ENCODE measurements around the gene ULBP2. TPM values are rescaled to one million over a fixed set of nuclear protein-coding genes. Genes with fewer than 3 reads are reported as not detected.
"Not testable (repeated sequence)": the region's sequence is repeated elsewhere in the genome, so short reads cannot be mapped to it uniquely, and the experiment has no call there.

Gene ULBP2
- total RNA-seq, 2 experiments from 2014 or later = 0.32 to 0.43 TPM

DNA sequence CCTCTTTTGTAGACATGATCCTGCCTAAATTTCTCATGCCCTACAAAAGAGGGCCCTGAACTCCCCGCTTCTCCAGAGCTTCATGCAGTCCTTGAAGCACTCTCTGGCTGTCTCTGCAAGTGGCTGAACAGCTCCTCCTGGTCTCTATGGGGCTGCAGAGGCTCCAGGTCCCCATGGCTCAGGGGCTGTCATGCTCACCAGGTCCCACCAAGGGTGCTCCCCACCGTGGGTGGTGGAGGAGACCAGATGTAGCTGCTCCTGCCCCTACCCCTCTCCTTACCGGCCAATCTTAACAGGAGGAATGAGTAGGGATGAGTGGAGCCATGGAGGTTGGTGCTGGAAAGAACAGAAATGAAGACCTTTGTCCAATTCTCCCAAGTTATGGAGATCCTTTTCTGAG lies 29.1 kb upstream of the ULBP2 start:
- H3K9me3 Mint-ChIP-seq (ENCODE audit: low read depth) = peaks cover 11% of the 10 kb centered on the region
- peaks cover 10% of the 10 kb centered on the region for H3K27me3 Mint-ChIP-seq
- H3K4me1 Mint-ChIP-seq; DNase-seq; POLR2A ChIA-PET; intact Hi-C loops (cut with DNase I, micrococcal nuclease); ATAC-seq; H3K36me3 Mint-ChIP-seq (ENCODE audit: low read depth); CTCF ChIA-PET; H3K27ac Mint-ChIP-seq; H3K4me3 Mint-ChIP-seq: not testable (repeated sequence)

DNA sequence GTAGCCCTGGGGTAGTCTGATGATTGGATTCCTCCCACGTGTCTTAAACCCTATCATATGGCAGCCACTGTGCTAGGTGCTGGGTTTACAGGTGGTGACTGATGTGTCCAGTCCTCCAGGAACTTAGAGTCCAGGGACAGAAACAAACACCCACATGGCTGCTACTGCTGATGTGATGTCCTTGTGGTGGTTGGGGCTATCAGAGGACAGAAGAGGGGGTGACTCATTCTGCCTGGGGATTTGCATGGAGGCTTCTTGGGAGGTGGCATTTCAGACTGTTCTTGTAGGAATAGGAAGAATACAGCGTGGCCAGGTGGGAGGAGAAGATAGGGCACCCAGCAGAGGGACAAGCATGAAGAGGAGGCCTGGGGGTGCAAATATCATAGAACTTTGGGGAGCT lies 28.7 kb upstream of the ULBP2 start:
- intact Hi-C loops (cut with DNase I, micrococcal nuclease) = no loop called here
- ATAC-seq (no peak), DNase-seq (no peak)
- Mint-ChIP-seq H3K9me3 (ENCODE audit: low read depth) (peaks cover 7% of the 10 kb centered on the region), H3K36me3 (ENCODE audit: low read depth) (peaks cover under 1% of the 10 kb centered on the region), H3K4me3 (no peak overlapping the region), H3K4me1 (peaks cover 2% of the 10 kb centered on the region), H3K27ac (no peak overlapping the region), H3K27me3 (peaks cover 10% of the 10 kb centered on the region)
- POLR2A ChIA-PET = no interaction called here
- CTCF ChIA-PET = no interaction called here

DNA sequence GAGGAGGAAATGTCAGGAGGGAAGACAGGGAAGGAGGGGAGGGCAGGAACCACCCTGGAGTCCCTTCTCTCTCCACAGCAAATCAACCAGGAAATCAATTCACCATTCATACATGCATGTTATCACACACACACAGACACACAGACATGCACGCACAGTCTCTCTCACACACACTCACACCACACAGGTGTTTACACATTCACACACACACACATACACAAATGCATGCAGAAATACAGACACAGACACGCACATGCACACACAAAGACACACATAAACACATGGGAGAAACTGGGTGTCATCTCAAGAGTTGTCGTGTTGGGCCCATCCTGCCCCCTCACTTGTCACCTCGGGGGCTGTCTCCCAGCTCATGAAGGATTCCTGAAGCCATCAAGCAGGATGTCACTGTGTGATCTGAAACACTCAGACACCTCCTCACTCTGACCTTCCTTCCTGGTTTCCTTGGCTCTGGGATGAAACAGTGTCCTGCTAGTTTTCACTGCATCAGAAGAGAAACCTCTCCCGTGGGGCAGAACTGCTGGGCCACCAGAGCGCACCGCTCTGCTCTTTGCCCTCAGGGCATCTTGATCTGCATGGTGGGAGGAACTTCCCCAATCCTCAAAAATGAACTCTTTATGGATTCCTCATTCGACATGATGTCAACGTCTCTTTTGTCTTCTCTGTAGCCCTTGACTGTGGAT lies 28.1 kb upstream of the ULBP2 start:
- ChIA-PET CTCF (interaction anchor here (1.3 kb wide), 1 partner anchor 11 kb away, joined by 5 read pairs; no protein-coding TSS in a partner anchor), POLR2A (interaction anchor here (0.6 kb wide), 1 partner anchor 26 kb away, joined by 3 read pairs; no protein-coding TSS in a partner anchor)
- no peaks in the 10 kb centered on the region for H3K36me3 Mint-ChIP-seq (ENCODE audit: low read depth)
- peaks cover 2% of the 10 kb centered on the region for H3K4me1 Mint-ChIP-seq
- ATAC-seq (no peak), DNase-seq (no peak)
- H3K27me3 Mint-ChIP-seq = peaks cover 10% of the 10 kb centered on the region
- H3K9me3 Mint-ChIP-seq (ENCODE audit: low read depth) = peaks cover 3% of the 10 kb centered on the region
- no peak overlapping the region for H3K27ac Mint-ChIP-seq
- no peak overlapping the region for H3K4me3 Mint-ChIP-seq
- intact Hi-C loops (cut with DNase I, micrococcal nuclease) = no loop called here

DNA sequence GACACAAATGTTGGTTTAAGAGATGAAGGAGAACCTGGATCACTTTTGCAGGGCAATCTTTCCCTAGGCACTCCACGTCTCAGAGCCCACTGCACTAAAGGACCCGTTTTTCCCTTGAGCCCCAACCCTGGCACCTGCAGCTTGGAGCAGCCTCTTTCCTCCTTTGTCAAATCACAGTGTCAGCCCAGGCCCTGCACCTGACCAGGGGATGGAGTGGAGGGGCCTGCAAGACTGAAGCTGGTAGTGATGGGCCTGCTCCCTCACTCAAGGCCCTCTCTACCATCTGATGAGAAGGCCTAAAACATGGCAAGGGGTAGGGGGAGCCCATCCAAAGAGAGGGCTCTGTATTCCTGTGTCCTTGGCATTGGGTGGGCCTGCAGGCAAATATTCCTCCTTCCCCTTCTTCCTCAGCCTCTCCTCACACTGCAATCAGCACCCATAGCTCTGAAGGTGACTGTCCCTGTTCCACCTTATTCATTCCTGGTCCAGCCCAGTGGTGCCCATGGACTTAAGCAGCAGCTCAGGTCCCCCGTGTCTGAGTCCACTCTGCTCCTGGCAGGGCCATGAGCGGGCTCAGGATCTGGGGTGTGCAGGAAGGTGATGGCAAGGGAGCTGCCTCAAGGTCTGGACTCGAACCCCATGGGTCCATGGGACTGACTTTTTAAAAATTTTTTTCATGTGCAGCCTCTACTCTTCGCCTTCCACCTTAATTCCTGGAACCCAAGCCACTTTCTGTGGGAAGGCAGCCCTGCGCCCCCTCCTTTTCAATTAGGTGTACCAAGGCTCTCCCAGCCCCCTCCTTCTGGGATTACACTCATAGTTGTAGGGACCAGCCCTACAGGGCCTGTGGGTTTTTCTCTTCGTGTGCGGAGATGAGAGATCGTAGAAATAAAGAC lies 25.6 kb upstream of the ULBP2 start:
- ChIA-PET POLR2A (no interaction called here), CTCF (interaction anchor here (0.6 kb wide), 1 partner anchor 13 kb away, joined by 3 read pairs; no protein-coding TSS in a partner anchor)
- Mint-ChIP-seq H3K4me3 (no peak overlapping the region), H3K4me1 (peaks cover 2% of the 10 kb centered on the region), H3K9me3 (ENCODE audit: low read depth) (no peaks in the 10 kb centered on the region), H3K27me3 (peaks cover 21% of the 10 kb centered on the region), H3K27ac (no peak overlapping the region), H3K36me3 (ENCODE audit: low read depth) (no peaks in the 10 kb centered on the region)
- no peak for DNase-seq
- no peak for ATAC-seq
- intact Hi-C loops (cut with DNase I, micrococcal nuclease) = no loop called here

DNA sequence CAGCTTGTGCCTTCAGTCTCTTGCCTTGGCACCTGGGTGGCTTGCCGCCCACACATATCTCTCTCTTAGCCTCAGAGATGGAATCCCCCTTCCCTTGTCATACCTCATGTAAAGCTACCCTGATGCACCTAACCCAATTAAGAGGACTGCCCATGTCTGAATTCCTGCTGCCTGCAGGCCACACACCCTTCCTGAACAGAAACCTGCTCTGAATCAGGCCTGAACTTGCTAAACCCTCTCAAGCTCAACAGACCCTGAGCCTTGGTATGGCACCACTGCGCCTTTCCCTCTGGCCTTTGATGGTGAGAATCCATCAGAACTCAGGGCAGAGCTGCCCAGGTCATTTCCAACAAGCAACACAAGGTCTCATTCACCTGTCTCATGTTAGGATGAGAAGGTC lies 24.1 kb upstream of the ULBP2 start:
- CTCF ChIA-PET = interaction anchor here (0.8 kb wide), 1 partner anchor 83 kb away, joined by 3 read pairs; no protein-coding TSS in a partner anchor

DNA sequence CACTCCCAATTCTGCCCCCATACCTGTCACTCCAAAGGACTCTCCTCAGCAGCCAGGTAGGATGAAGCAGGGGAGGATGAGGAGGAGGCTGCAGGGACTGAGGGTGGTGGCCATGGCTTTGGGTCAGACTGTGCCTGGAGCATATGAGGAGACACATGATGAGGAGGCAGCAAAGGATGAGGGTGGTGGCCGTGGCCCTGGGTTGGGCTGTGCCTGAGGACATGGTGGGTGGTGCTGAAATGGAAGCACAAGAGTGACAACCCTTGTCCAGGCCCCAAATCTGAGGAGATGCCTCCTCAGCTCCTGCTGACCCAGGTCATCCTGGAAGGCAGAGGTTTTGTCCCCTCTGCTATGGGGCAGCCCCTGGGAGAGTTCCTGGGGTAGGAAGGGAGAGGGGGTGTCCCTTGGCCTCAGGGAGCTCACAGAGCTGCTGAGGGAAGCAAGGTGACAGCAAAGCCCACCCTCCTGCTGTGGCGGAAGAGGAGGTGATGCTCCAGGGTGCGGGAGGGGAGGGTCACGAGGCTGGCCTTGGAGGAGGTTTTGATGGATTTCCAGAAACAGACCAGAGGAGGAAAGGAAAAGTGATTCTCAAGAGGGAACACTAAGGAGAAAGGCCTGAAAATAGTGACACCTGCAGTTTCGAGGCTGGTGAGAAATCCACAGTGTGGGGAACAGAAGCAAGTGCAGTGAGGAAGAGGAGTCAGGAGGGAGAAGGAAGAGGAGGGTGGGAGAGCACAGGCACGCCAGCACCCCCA lies 23.5 kb upstream of the ULBP2 start:
- Mint-ChIP-seq H3K36me3 (ENCODE audit: low read depth) (no peaks in the 10 kb centered on the region), H3K4me1 (peaks cover 8% of the 10 kb centered on the region), H3K9me3 (ENCODE audit: low read depth) (no peaks in the 10 kb centered on the region), H3K4me3 (no peak overlapping the region), H3K27ac (no peak overlapping the region), H3K27me3 (peaks cover 35% of the 10 kb centered on the region)
- ChIA-PET POLR2A (no interaction called here), CTCF (no interaction called here)
- DNase-seq (no peak), ATAC-seq (no peak)
- intact Hi-C loops (cut with DNase I, micrococcal nuclease) = no loop called here

More for the DNA sequence above, 24.1 kb upstream of the ULBP2 start:
- no peaks in the 10 kb centered on the region for H3K36me3 Mint-ChIP-seq (ENCODE audit: low read depth)
- POLR2A ChIA-PET = no interaction called here
- H3K27ac Mint-ChIP-seq = no peak overlapping the region
- H3K9me3 Mint-ChIP-seq (ENCODE audit: low read depth) = no peaks in the 10 kb centered on the region
- H3K27me3 Mint-ChIP-seq = peaks cover 30% of the 10 kb centered on the region
- no peak for ATAC-seq
- DNase-seq = no peak
- peaks cover 2% of the 10 kb centered on the region for H3K4me1 Mint-ChIP-seq
- no peak overlapping the region for H3K4me3 Mint-ChIP-seq
- intact Hi-C loops (cut with DNase I, micrococcal nuclease) = no loop called here

DNA sequence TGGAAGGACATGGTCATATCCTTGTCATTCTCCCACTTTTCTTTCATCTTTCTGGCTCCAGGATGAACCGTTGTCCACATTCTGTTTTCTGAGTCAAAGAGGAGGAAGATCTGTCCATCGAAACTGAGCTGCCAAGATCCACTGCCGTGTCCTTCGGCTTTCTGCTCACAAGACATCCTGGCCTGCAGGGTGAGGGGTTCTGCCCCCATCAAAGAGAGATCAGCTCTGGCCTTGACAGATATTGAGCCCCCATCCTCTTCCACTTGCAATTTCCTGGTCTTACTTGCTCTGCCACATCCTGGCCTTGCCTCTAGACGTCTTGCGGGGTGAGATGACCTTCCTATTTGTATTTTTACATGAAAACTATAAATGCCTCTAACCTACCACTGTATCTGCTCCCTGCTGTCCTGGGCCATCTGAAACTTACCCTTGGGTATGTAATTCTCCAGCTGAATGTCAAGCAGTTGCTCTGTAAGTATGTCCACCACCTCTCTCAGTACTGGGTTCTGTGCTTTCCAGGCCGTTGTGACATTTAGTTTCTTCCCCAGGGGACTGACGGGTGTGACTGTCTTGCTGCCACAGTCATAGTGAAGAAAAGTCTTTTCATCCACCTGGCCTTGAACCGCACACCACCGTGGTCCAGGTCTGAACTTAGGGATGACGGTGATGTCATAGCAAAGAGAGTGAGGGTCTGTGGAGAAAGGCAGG lies 22.5 kb upstream of the ULBP2 start:
- H3K27ac Mint-ChIP-seq; H3K4me3 Mint-ChIP-seq; H3K36me3 Mint-ChIP-seq (ENCODE audit: low read depth); intact Hi-C loops (cut with DNase I, micrococcal nuclease); ATAC-seq; H3K9me3 Mint-ChIP-seq (ENCODE audit: low read depth); DNase-seq; POLR2A ChIA-PET; CTCF ChIA-PET: not testable (repeated sequence)
- peaks cover 13% of the 10 kb centered on the region for H3K4me1 Mint-ChIP-seq
- peaks cover 42% of the 10 kb centered on the region for H3K27me3 Mint-ChIP-seq

DNA sequence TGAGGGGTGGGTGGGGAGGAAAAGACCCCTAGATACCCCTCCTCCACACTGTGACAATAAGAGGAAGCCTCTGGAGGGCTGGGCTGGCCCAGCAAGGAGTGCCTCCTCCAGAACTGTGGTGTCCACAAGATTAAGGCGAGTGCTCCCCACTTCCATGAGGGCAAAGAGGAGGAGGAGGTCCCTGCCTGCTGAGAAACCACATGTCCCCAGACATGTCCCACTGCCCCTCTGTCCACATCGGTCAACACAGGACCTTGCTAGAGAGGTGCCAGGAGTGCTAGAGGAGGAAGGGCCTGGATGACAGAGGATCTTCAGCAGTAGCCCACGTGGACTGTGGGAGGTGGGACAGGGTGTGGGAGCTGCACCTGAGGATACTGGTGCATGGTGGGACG lies 22.0 kb upstream of the ULBP2 start:
- intact Hi-C loops (cut with DNase I, micrococcal nuclease) = loop anchor here (5.0 to 10.0 kb wide), 2 partner anchors 203 to 415 kb away; partner anchors contain the start of gene LATS1 (in 1 of the 2)
- Mint-ChIP-seq H3K36me3 (ENCODE audit: low read depth) (no peaks in the 10 kb centered on the region), H3K9me3 (ENCODE audit: low read depth) (no peaks in the 10 kb centered on the region), H3K4me3 (no peak overlapping the region), H3K27me3 (peaks cover 47% of the 10 kb centered on the region), H3K4me1 (peaks cover 13% of the 10 kb centered on the region), H3K27ac (no peak overlapping the region)
- CTCF ChIA-PET = interaction anchor here (0.7 to 1.0 kb wide), 2 partner anchors 14 to 844 kb away, joined by 3 read pairs; no protein-coding TSS in a partner anchor
- ATAC-seq (no peak), DNase-seq (no peak)
- POLR2A ChIA-PET = no interaction called here

DNA sequence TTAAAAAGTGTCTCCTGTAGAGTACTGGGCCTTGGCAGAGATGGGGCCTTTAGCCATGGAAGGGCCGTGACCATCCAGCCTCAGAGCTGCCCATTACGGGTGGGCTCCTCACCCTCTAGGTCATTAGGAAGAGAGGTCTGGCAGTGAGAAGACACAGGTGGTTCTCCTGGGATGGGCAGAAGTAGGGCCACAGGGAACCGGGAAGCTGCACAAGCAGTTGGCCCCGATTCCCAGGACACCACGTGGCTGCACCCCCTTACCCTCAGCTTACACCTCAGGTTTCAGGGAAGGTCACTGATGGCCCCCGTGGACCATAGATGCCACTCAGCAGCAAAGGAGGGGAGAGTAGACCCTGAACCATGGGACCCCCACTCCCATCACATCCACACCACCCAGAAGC lies 20.5 kb upstream of the ULBP2 start:
- H3K27me3 Mint-ChIP-seq = peaks cover 58% of the 10 kb centered on the region
- H3K36me3 Mint-ChIP-seq (ENCODE audit: low read depth) = no peaks in the 10 kb centered on the region
- intact Hi-C loops (cut with DNase I, micrococcal nuclease) = loop anchor here (5.0 to 10.0 kb wide), 2 partner anchors 204 to 413 kb away; partner anchors contain the start of gene LATS1 (in 1 of the 2)
- no peak overlapping the region for H3K4me3 Mint-ChIP-seq
- no peak overlapping the region for H3K27ac Mint-ChIP-seq
- peaks cover 22% of the 10 kb centered on the region for H3K4me1 Mint-ChIP-seq
- ChIA-PET CTCF (no interaction called here), POLR2A (no interaction called here)
- DNase-seq (no peak), ATAC-seq (no peak)
- no peaks in the 10 kb centered on the region for H3K9me3 Mint-ChIP-seq (ENCODE audit: low read depth)

DNA sequence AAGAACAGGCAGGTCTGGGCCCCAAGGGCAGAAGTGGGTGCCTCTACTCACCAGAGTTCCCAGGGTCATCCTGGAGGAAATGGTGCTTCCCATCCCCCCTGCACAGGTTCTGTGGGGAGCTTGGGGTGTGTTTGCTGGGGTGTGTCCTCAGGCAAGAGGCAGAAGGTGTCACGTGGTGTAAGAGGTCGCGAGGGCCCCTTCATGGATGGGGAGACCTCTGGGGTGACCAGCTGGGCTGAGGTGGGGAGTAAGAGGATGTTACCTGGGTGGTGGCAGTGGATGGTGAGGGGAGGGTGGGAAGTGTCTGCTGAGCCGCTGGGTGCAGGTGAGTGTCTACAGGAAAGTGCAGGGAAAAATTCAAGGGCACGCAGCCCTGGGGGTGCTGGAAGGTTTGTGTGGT lies 19.7 kb upstream of the ULBP2 start:
- DNase-seq; H3K36me3 Mint-ChIP-seq (ENCODE audit: low read depth); H3K27ac Mint-ChIP-seq; H3K4me3 Mint-ChIP-seq; H3K9me3 Mint-ChIP-seq (ENCODE audit: low read depth); ATAC-seq; POLR2A ChIA-PET: not testable (repeated sequence)
- intact Hi-C loops (cut with DNase I, micrococcal nuclease) = loop anchor here (2.0 to 10.0 kb wide), 3 partner anchors 57 to 413 kb away; partner anchors contain the start of genes LATS1 (in 1 of the 2) and LRP11 (in 1 of the 2)
- peaks cover 57% of the 10 kb centered on the region for H3K27me3 Mint-ChIP-seq
- H3K4me1 Mint-ChIP-seq = peaks cover 23% of the 10 kb centered on the region
- CTCF ChIA-PET = interaction anchor here (1.0 kb wide), 1 partner anchor 87 kb away, joined by 7 read pairs; no protein-coding TSS in a partner anchor

Measured in activated CD4-positive, alpha-beta T cell treated with anti-CD3 and anti-CD28 coated beads for 36 hours (primary cell).